Osteocyte (in vitro differentiated cells): ENCODE data around the gene RPL38. TPM values are rescaled to one million over a fixed set of nuclear protein-coding genes. Genes with fewer than 3 reads are reported as not detected.

Experiments used
- DNase-seq: peaks from one replicate; pipeline ENCODE4 v3.0.0; 2021; ENCODE audit warnings: mixed read lengths; ENCODE audit not compliant: unreplicated experiment; ENCODE audit errors: extremely low spot score
- H3K27ac Mint-ChIP-seq: one replicate; pipeline ENCODE4 v1.8.0; 2021; ENCODE audit warnings: mild to moderate bottlenecking, mixed read lengths; ENCODE audit not compliant: unreplicated experiment
- H3K27me3 Mint-ChIP-seq: one replicate; pipeline ENCODE4 v1.8.0; 2021; ENCODE audit warnings: mixed read lengths; ENCODE audit not compliant: unreplicated experiment
- H3K36me3 Mint-ChIP-seq: one replicate; pipeline ENCODE4 v1.8.0; 2021; ENCODE audit warnings: mixed read lengths; ENCODE audit not compliant: unreplicated experiment
- H3K4me1 Mint-ChIP-seq: one replicate; pipeline ENCODE4 v1.8.0; 2021; ENCODE audit warnings: mixed read lengths; ENCODE audit not compliant: unreplicated experiment
- H3K4me3 Mint-ChIP-seq: one replicate; pipeline ENCODE4 v1.8.0; 2021; ENCODE audit warnings: mild to moderate bottlenecking, moderate library complexity, mixed read lengths; ENCODE audit not compliant: unreplicated experiment
- H3K9me3 Mint-ChIP-seq: one replicate; pipeline ENCODE4 v1.8.0; 2021; ENCODE audit warnings: mixed read lengths; ENCODE audit not compliant: unreplicated experiment
- total RNA-seq: library from RNA; stranded (reverse); gene quantifications from 2 replicates; pipeline ENCODE4 v1.2.1, GENCODE V29; 2021
- TF ChIP-seq, protein P1 (sequence below): fragments of 200-600 bp; sonication (generic); IDR thresholded peaks from 2 replicates; pipeline ENCODE4 v1.5.0; 2021; ENCODE audit warnings: antibody characterized with exemption, mild to moderate bottlenecking, moderate library complexity

RPL38 gene
- total RNA-seq, 1 donor from 2014 or later: 755 TPM

DNA sequence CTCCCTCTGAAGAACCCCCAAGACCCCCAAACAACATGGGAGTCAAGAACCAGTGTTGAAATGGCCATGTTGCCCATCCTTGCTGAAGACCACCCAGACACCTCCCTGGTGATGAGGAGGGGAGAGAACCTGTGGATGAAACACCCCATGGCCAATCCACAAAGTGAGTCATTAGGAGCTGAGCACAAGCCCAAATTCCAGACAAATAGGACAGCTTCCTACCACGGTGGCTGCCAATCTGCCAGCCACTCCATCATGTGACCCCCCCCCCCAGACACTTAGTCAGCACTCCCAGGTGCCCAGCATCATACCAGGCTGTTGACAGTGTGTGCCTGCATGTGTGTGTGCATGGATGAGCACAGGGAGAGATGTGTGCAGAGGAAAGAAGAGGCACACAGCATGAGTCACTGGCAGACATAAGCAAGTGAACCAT is 26.4 kb upstream of the RPL38 start:
- Mint-ChIP-seq H3K27ac (no peak overlapping the region), H3K4me3 (no peak overlapping the region), H3K36me3 (no peaks in the 10 kb centered on the region), H3K27me3 (peaks cover 46% of the 10 kb centered on the region), H3K4me1 (no peaks in the 10 kb centered on the region), H3K9me3 (no peaks in the 10 kb centered on the region)
- no peak for DNase-seq
- TF ChIP-seq, protein P1, sequence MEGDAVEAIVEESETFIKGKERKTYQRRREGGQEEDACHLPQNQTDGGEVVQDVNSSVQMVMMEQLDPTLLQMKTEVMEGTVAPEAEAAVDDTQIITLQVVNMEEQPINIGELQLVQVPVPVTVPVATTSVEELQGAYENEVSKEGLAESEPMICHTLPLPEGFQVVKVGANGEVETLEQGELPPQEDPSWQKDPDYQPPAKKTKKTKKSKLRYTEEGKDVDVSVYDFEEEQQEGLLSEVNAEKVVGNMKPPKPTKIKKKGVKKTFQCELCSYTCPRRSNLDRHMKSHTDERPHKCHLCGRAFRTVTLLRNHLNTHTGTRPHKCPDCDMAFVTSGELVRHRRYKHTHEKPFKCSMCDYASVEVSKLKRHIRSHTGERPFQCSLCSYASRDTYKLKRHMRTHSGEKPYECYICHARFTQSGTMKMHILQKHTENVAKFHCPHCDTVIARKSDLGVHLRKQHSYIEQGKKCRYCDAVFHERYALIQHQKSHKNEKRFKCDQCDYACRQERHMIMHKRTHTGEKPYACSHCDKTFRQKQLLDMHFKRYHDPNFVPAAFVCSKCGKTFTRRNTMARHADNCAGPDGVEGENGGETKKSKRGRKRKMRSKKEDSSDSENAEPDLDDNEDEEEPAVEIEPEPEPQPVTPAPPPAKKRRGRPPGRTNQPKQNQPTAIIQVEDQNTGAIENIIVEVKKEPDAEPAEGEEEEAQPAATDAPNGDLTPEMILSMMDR: no peak

DNA sequence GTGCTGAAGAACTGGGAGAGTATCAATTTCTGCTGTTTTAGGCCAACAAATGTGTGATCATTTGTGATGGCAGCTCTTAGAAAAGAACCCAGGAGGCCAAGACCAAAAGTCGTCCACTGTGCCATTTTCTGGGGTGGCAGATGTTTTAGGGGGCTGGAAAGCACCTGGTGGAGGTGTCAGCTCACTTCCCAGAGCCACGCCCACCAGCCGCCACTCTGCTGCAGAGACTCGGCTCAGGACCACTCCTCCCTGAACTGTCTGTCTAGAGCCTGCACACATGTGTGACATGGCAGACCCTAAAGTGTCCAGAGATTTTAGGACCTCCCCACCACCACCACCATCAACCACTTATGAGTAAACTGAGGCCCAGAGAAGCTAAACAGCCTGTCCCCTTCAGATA is 23.9 kb upstream of the RPL38 start:
- H3K27me3 Mint-ChIP-seq: peaks cover 38% of the 10 kb centered on the region
- DNase-seq: no peak
- H3K4me3 Mint-ChIP-seq: no peak overlapping the region
- no peaks in the 10 kb centered on the region for H3K9me3 Mint-ChIP-seq
- TF ChIP-seq, protein P1: no peak
- no peaks in the 10 kb centered on the region for H3K4me1 Mint-ChIP-seq
- H3K27ac Mint-ChIP-seq: no peak overlapping the region
- no peaks in the 10 kb centered on the region for H3K36me3 Mint-ChIP-seq

DNA sequence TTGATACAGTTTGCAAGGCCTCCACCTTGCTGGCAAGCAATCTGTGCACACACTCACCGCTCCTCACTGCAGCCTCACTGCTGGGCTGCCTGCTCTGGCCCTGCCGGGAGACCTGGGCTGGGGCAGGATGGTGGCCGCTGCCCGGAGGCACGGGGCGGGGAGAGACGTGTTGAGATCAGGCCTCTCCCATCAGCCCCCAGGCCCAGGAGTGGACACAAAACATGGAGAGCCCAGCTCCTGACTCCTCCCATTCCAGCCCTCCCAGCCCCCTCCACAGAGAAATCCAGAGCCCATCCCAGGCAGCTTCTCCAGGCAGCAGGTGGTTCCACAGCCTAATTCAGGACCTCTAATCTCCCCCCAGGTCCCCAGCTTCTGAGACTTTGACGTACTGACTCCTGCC is 23.1 kb upstream of the RPL38 start:
- Mint-ChIP-seq H3K4me1 (no peaks in the 10 kb centered on the region), H3K9me3 (no peaks in the 10 kb centered on the region), H3K27ac (no peak overlapping the region), H3K27me3 (peaks cover 30% of the 10 kb centered on the region), H3K4me3 (no peak overlapping the region), H3K36me3 (no peaks in the 10 kb centered on the region)
- no peak for DNase-seq
- TF ChIP-seq, protein P1: no peak

DNA sequence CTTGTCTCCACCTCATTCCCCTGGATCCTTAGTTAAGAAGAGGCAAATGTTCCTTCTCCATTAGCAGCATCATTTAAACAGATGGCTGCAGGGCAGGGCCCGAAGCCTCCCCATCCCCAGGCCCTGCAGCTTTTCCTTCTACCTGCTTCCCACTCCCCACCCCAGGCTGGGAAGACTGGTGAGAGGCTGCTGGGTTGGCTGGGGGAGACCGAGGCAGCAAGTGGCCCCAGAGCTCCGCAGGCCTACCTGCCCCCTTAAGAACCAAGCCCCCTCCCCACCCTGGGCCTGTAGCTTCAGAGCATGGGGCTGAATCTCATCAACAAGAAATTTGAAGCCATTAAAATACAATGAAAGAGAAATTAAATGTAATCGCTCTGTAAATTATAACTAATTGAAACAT is 22.1 kb upstream of the RPL38 start:
- H3K4me3 Mint-ChIP-seq: no peak overlapping the region
- no peaks in the 10 kb centered on the region for H3K9me3 Mint-ChIP-seq
- TF ChIP-seq, protein P1: no peak
- H3K4me1 Mint-ChIP-seq: no peaks in the 10 kb centered on the region
- H3K27ac Mint-ChIP-seq: no peak overlapping the region
- no peak for DNase-seq
- peaks cover 28% of the 10 kb centered on the region for H3K27me3 Mint-ChIP-seq
- no peaks in the 10 kb centered on the region for H3K36me3 Mint-ChIP-seq

DNA sequence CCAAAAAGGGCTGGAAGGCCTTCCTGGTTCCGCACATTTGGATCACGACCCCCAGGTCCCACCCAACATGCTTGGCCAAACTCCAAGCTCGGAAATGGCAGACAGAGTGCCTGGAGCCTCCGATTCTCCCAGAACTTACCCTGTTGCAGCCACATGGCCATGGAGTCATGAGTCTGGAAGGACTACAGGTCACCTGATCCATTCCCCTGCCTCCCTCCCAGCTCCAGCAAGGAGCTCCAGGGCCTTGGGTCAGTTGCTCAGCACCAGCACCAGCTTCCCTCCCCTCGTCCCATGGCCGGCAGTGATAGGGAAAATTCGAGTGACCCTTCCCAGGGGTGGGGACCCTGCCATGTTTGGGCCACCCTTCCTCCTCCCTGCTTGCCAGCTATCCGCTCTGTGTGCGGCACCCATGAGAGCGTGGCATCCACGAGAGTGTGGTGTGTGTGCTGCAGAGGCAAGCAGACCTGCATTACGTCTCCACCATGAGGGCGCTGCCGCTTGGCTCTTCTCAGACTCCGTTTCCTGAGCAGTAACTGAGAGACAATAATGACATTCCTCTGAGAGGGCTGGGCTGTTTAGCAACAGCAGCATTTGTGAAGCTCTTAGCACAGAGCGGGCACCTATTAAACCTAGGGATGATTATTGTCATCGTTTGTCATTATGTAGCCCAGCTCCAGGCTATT is 21.3 kb upstream of the RPL38 start:
- no peak overlapping the region for H3K27ac Mint-ChIP-seq
- no peak overlapping the region for H3K4me3 Mint-ChIP-seq

More for the DNA sequence above, 21.3 kb upstream of the RPL38 start:
- DNase-seq: no peak
- Mint-ChIP-seq H3K36me3 (no peaks in the 10 kb centered on the region), H3K4me1 (no peaks in the 10 kb centered on the region), H3K27me3 (peaks cover 28% of the 10 kb centered on the region), H3K9me3 (no peaks in the 10 kb centered on the region)
- TF ChIP-seq, protein P1: no peak
